HEK293 (cell line): Measurements from ENCODE around the gene PCDH18.

ENCODE experiments used
- RBAK ChIP-seq: fragments of 450-650 bp; formaldehyde crosslinking; IDR thresholded peaks from 2 replicates; pipeline ENCODE4 v1.5.1; 2016; ENCODE audit warnings: missing biosample characterization, missing genetic modification characterization
- REST ChIP-seq: fragments of 450-650 bp; formaldehyde crosslinking; IDR thresholded peaks from 2 replicates; pipeline ENCODE4 v1.5.1; 2016; ENCODE audit warnings: missing biosample characterization, missing genetic modification characterization
- TF ChIP-seq, protein P1 (sequence below): fragments of 450-650 bp; formaldehyde crosslinking; IDR thresholded peaks from 2 replicates; pipeline ENCODE4 v1.5.1; 2016; ENCODE audit warnings: missing biosample characterization, missing genetic modification characterization

DNA sequence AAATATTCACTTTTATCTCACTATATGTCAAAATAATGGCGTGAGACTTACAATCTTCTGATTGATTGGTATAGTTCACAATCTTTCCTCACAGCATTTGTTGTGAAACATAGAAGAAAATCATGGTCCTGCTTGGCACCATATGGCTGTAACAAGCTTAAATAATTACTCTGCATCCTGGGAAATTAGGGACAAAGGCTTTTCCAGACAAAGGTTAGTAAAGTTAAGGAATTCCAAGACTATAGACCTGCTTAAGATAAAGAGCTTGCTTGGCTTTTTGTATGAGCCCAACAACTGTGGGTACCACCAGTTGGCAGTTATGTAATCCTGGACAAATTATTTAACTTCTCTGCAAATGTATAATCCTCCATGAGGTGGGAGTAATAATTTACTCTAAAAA, 3.4 kb upstream of the PCDH18 start:
- TF ChIP-seq REST (tag by site-specific recombination) = no peak
- TF ChIP-seq, protein P1, sequence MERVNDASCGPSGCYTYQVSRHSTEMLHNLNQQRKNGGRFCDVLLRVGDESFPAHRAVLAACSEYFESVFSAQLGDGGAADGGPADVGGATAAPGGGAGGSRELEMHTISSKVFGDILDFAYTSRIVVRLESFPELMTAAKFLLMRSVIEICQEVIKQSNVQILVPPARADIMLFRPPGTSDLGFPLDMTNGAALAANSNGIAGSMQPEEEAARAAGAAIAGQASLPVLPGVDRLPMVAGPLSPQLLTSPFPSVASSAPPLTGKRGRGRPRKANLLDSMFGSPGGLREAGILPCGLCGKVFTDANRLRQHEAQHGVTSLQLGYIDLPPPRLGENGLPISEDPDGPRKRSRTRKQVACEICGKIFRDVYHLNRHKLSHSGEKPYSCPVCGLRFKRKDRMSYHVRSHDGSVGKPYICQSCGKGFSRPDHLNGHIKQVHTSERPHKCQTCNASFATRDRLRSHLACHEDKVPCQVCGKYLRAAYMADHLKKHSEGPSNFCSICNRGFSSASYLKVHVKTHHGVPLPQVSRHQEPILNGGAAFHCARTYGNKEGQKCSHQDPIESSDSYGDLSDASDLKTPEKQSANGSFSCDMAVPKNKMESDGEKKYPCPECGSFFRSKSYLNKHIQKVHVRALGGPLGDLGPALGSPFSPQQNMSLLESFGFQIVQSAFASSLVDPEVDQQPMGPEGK (tag by site-specific recombination) = no peak
- TF ChIP-seq RBAK = no peak
